SK-N-SH (cell line): Measurements from ENCODE around the gene AHRR.

Source experiments
- EZH2phosphoT487 ChIP-seq: fragments of 200-600 bp; sonication (generic); IDR thresholded peaks from 2 replicates; pipeline ENCODE4 v1.6.1; 2017; ENCODE audit warnings: low read depth, mixed run types, mild to moderate bottlenecking, antibody characterized with exemption, moderate library complexity, borderline replicate concordance
- MEF2A ChIP-seq: IDR thresholded peaks from 2 replicates; pipeline ENCODE4 v1.4.0; 2012; ENCODE audit warnings: low read depth, borderline replicate concordance
- RFX5 ChIP-seq: IDR thresholded peaks from 2 replicates; pipeline ENCODE4 v1.6.1; 2012; ENCODE audit warnings: mild to moderate bottlenecking, improper control_type of control experiment, low read length

DNA sequence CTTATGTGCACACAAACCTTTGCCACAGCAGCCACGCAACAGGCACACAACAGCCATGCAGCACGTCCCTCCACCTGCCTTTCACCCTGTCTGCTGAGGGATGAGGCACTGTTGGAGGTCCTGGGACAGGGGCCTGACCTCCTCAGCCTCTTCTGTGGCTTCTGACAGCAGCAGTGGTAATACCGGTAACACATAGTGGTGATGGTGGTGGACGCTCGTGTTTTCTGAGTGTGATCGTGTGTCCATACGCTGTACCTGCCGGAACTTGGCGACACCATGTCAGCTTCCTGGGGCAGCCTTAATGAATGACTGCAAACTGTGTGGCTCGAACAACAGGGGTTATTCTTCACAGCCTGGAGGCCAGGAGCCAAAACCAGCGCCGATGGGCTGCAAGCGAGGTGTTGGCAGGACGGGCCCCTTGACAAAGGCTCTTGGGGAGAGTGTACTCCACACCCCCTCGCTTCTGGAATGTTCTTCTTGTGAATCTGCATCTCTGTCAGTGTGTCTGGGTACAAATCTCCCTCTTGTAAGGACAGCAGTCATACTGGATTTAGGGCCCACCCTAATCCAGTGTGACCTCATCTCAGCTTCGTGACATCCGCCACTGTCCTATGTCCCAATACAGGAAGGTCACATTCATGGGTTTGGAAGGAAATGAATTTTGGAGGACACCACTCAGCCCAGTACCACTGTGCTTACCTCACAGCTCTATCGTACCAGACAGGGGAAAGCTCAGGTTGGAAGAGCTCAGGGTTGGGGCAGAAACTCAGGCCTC, 66.2 kb downstream of the AHRR start:
- no peak for TF ChIP-seq EZH2phosphoT487
- TF ChIP-seq RFX5: no peak
- no peak for TF ChIP-seq MEF2A
